HG03469 (cell line): Measurements from ENCODE around the gene PLPPR4.
"Not testable (repeated sequence)": the region's sequence is repeated elsewhere in the genome, so short reads cannot be mapped to it uniquely, and the experiment has no call there.

Experiments
- ATAC-seq: cut with Tn5 transposase; IDR thresholded peaks from one replicate; pipeline ENCODE4 v1.9.1; 2021; ENCODE audit warnings: mild to moderate bottlenecking, moderate library complexity, moderate number of reproducible peaks; ENCODE audit not compliant: unreplicated experiment

The PLPPR4 gene

GRCh38 chr1:99266726-99267125 lies 2.4 kb downstream of the PLPPR4 start:
- ATAC-seq, result no peak

GRCh38 chr1:99268021-99268420 lies 3.7 kb downstream of the PLPPR4 start:
- ATAC-seq, result no peak

- no peak for ATAC-seq
Measured at GRCh38 chr1:99269321-99269720, 5.0 kb downstream of the PLPPR4 start.

GRCh38 chr1:99270646-99271045 lies 6.4 kb downstream of the PLPPR4 start:
- no peak for ATAC-seq

DNA sequence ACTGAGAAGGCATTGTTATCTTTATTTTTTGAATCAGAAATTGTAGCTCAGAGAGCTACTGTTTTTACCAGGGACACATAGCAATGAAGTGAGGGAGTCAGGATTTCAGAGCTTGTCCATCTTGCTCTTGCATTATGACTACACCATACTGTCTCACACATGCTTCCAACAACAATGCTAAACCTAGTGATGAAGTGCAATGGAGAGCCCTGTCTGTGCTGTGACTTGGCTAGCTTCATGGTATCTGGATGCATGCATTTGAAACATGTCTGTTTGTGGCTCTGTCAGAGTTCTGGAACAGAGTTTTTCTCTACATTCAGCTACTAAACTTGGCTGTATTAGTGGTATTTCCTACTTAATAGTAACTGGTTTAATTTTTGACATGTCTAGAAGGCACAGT lies 7.0 kb downstream of the PLPPR4 start:
- ATAC-seq, result no peak

DNA sequence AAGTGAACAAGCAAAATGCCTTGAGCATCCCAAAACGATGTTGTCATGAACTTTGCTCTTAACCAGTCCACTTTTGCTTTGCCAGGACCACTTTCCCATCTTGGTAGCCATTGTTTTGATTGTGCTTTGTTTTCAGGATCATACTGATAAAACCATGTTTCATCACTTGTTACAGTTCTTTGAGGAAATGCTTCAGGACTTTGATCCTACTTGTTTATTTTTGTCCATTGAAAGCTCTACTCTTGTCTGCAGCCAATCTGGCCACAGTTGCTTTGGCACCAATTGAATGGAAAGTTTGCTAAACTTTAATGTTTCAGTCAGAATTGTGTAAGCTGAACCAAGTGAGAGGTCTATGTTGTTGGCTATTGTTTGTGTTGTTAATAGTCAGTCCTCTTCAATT lies 12.8 kb downstream of the PLPPR4 start:
- no peak for ATAC-seq

DNA sequence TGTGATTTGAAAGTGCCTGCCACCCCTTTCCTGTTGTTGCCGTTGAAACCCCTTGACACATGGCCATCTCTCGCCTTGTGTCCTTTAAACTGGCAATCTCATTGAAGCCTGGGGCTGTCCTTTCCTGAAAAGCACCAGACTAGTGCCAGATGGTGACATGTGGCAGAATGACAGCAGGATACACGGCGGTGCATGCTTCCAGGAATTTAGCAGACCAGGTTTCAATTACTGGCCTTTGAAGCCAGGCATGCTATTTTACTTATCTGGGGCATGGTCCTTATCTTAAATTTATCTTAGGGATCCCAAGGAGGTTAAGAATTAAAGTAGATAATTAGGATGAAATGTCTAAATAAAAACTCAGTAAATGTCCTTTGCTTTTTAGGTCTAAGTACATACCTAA lies 15.2 kb downstream of the PLPPR4 start:
- no peak for ATAC-seq

DNA sequence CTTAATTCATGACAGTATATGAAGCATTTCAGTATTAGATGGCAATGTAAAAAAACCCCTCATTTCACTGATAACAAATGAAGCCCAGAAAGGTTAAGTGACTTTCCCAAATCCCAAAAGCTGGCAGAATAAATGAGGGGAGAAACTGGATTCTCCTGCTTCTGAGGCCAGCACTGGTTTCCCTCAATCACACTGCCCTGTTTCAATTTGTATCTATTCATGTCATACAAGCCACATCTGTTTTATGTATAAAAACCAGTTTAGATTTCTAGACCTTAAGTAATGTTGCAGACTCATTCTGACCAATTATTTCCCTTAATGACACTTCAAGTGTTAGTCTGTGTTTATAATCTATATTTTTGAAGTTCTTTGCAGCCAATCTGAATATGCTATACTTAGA lies 16.8 kb downstream of the PLPPR4 start:
- no peak for ATAC-seq

DNA sequence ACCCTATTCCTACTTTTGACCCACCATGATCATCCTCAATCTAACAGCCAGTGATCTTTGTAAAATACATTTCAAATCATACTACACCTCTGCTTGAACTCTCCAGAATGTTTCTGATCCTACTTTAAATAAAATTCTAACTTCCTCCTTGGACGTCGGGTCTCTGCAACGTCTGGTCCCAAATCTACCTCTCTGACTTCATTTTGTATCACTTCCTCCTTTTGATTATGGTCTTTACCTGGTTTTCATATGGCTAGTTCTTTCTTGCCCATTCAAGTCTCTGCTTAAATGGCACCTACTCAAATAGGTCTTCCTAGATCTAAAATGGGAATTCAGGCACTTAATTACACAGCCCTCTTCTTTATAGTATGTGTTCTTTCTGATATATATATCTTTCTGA lies 18.2 kb downstream of the PLPPR4 start:
- ATAC-seq, result no peak

GRCh38 chr1:99283521-99283920 lies 19.2 kb downstream of the PLPPR4 start:
- ATAC-seq, result not testable (repeated sequence)

DNA sequence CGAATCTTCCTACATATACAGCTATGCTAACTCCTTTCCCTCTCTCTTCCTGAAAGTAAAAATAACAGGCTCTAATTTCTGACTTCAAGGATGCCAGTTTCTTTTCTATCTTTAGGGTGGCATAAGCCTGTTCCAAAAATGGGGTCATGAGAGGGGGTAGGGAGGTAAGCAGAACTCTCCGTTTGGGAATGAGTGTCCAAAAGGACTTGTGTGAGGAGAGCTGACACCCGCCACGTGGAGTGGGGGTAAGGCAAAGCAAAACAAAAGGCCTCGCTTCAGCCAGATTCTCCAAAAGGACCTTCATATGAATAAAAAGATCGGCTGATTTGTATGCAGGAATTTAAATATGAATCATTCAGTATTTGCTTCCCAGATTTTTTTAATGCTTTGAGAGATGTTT lies 28.6 kb downstream of the PLPPR4 start:
- no peak for ATAC-seq

DNA sequence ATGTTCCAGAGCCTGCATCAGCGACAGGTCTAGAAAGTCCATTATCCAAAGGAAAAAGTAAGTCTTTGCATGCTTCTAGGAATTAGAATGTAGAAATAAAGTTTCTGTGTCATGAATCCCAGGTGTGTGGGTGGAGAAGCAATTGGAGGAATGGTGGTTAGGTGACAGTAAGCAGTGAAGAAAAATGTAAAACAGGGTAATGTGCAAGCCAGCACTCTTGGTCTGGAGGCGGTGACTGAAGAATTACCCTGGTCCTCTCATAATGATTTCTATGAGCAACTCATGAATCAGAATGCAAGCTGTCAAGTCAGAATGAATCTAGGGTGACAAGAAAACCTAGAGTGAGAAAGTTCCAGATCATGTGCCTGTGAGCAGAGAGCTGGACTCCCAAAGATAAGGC lies 33.6 kb downstream of the PLPPR4 start:
- ATAC-seq, result no peak

DNA sequence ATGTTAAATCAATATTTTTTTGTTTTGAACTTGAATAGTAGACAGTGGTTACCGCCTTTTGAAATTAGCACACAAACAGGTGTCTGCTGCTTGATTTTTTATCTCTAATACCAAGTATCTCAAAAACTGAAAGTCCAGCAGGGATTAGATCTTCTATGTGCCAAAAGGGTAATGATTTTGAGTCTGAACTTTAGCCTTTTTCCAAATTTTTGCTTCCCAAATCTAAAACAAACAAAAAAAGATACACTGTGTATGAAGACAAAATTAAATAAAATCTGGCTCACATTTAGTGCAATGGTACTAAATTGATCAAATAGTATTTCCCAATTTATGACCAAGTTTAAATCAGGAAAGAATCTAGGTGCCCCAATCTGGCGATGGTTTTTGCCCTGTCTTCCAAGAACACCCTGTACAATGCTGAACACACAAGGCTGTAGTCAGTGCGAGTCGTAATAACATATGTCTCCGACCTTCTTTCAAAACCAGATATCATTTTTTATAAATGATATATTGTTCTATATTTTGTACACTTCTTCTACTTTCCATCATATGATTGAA lies 40.5 kb downstream of the PLPPR4 start:
- no peak for ATAC-seq

GRCh38 chr1:99305626-99306025 lies 41.3 kb downstream of the PLPPR4 start:
- no peak for ATAC-seq

GRCh38 chr1:99306056-99306455 lies 41.8 kb downstream of the PLPPR4 start:
- no peak for ATAC-seq

DNA sequence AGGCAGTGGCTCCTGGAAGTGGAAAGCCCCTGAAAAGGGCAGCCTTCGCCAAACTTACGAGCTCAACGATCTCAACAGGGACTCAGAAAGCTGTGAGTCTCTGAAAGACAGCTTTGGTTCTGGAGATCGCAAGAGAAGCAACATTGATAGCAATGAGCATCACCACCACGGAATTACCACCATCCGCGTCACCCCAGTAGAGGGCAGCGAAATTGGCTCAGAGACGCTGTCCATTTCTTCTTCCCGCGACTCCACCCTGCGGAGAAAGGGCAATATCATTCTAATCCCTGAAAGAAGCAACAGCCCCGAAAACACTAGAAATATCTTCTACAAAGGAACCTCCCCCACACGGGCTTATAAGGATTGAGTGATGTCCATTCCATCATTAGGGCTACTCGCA lies 42.4 kb downstream of the PLPPR4 start:
- ATAC-seq, result no peak

GRCh38 chr1:99315305-99315704 lies 51.0 kb downstream of the PLPPR4 start:
- ATAC-seq, result no peak

DNA sequence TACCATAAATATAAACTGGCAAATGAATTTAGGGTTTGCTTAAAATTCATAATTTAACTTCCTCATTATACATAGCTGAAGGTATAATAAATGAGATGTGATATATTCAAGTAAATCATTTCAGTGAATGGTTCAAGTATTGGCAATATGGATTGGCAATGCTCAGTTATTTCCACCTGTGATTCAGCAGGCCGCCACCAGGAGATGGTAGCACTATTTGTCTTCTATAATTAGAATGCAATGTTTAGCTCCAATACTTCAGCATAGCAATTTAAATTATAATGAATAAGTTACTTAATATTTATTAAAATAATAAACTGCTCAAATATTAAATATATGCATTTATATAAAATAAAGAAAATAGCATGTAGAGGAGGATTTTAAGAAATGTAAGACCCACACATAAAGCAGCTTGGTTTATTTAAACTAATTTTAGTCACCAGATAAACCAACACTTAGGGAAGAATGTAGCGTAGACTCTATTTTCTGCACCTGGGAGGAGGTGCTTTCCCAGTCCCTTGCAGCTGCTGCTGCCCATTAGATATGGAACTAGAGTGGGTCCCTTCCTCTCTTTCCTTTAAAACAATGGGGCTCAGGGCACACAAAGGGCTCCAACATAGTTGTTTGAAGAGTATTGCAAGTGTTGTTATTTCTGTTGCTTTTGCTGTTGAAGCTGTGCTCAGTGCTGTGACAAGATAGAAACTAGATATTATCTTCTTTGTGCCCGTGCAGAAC lies 62.1 kb downstream of the PLPPR4 start:
- ATAC-seq, result no peak

GRCh38 chr1:99327357-99327756 lies 63.1 kb downstream of the PLPPR4 start:
- no peak for ATAC-seq

DNA sequence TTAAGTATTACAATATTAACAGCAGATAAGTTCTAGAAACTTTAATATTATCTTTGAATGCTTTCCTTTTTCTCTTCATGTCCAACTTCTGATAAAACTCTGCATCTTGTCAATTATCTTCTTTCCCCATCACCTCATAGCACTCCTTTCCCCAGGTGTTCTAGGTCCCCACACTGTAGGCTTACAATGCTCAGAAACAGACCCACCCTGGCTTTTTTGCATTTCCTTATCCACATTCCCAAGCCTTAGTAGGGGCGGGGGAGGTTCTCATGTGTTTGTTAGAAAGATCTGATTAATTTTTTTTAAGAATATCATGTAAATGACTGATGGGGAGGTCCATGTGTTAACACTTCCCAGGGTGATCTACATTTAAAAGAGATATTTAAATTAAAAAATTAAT lies 63.9 kb downstream of the PLPPR4 start:
- no peak for ATAC-seq

DNA sequence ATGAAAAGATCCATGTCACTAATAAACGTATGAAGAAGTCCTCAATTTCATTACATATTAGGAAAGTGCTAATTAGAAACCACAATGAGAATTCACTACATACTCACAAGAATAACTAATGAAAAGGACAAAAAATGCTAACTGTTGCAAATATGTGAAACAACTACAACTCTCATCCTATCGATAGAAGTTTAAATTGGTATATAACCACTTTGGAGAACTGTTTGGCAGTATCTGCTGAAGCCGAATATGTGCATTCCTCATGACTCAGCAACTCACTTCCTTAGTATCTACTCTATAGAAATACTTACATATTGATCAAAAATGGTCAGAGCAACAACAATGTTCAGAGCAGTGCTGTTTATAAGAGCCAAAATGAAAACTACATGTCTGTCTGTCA lies 66.8 kb downstream of the PLPPR4 start:
- ATAC-seq, result no peak

DNA sequence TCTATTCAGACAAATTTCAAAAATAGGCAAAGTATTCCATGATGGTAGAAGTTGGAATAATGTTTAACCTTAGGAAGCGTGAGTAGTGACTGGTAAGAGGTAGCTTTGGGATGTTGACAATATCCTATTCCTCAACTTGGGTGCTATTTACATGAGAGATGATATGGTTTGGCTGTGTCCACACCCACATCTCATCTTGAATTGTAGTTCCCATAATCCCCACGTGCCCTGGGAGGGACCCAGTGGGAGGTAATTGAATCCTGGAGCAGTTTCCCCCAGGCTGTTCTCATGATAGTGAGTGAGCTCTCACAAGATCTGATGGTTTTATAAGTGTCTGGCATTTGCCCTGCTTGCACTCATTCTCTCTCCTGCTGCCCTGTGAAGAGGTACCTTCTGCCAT lies 67.3 kb downstream of the PLPPR4 start:
- ATAC-seq, result no peak

DNA sequence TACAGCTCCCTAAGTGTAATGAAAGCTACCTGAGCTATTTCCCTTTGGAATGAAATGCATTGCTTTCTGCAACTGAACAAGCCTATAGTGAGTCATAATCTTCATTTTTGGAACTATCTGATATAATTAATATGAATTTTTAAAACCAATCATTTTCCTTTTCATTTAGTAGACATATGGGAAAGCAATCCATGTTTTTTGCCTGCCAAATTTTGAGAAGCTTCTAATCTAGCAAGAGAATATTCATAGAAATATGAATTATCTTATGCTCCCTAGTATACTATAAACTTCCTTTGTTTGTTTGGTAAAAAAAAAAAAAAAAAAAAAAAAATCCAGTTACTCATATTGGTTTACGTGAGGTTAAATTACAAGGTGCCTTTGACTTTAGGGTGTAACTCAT lies 68.3 kb downstream of the PLPPR4 start:
- no peak for ATAC-seq
